GM18505 (cell line): ENCODE results near the gene CRYGN.
A peak's percentile ranks its signal among the peaks of the same experiment; 100 is the strongest.

Experiments
- ATAC-seq: cut with Tn5 transposase; IDR thresholded peaks from one replicate; pipeline ENCODE4 v1.9.1; 2021; ENCODE audit not compliant: unreplicated experiment
- POLR2A ChIP-seq: IDR thresholded peaks from 4 replicates; pipeline ENCODE4 v1.6.1; 2011; ENCODE audit warnings: borderline replicate concordance; ENCODE audit not compliant: insufficient read depth, insufficient read length; ENCODE audit errors: extremely low read depth

Gene CRYGN

GRCh38 chr7:151406051-151406875, 33.7 kb downstream of the CRYGN start:
- no peak for TF ChIP-seq POLR2A
- ATAC-seq = no peak

GRCh38 chr7:151405588-151405987, 34.4 kb downstream of the CRYGN start:
- no peak for ATAC-seq
- TF ChIP-seq POLR2A = no peak

GRCh38 chr7:151405056-151405455, 34.9 kb downstream of the CRYGN start:
- no peak for ATAC-seq
- no peak for TF ChIP-seq POLR2A

GRCh38 chr7:151404216-151405011, 35.5 kb downstream of the CRYGN start:
- no peak for TF ChIP-seq POLR2A
- ATAC-seq = no peak

GRCh38 chr7:151403764-151404163, 36.2 kb downstream of the CRYGN start:
- ATAC-seq = no peak
- no peak for TF ChIP-seq POLR2A

- no peak for TF ChIP-seq POLR2A
- no peak for ATAC-seq
Measured at GRCh38 chr7:151402029-151402835, 37.7 kb downstream of the CRYGN start.

- TF ChIP-seq POLR2A = no peak
- ATAC-seq = peak; percentile 81
Measured at GRCh38 chr7:151400626-151401315, 39.2 kb downstream of the CRYGN start.

- ATAC-seq = no peak
- TF ChIP-seq POLR2A = no peak
Measured at GRCh38 chr7:151399906-151400305, 40.0 kb downstream of the CRYGN start.

GRCh38 chr7:151399305-151399601, 40.7 kb downstream of the CRYGN start:
- no peak for TF ChIP-seq POLR2A
- ATAC-seq = no peak

GRCh38 chr7:151398446-151399304, 41.3 kb downstream of the CRYGN start:
- no peak for ATAC-seq
- TF ChIP-seq POLR2A = no peak

- no peak for TF ChIP-seq POLR2A
- ATAC-seq = no peak
Measured at GRCh38 chr7:151397026-151397425, 42.9 kb downstream of the CRYGN start.
